Common myeloid progenitor, CD34-positive (primary cell): ENCODE data around the gene RNF168.

Source experiments
- CTCF ChIA-PET: fragments of 350-600 bp; sonication (Branson Sonifier 250); formaldehyde crosslinking; loops from one replicate; lab custom pipeline; 2021; ENCODE audit warnings: antibody characterized with exemption; lab: Charles Lee
- POLR2A ChIA-PET: fragments of 350-600 bp; sonication (Branson Sonifier 250); formaldehyde crosslinking; loops from one replicate; lab custom pipeline; 2021; ENCODE audit warnings: antibody characterized with exemption; lab: Charles Lee
- DNase-seq, 3 donors: peaks; one replicate each; pipeline versions ENCODE4 v3.0.0 to v3.0.0-alpha.2; 2013
- H3K27ac ChIP-seq, 2 experiments: 1 replicate in 1 of 2; 2 replicates in 1 of 2; pipeline ENCODE4 v1.7.0; 2013; ENCODE audit warnings: inconsistent platforms in 2 of 2, low read length in 2 of 2, mild to moderate bottlenecking in 2 of 2, low read depth in 1 of 2, moderate library complexity in 1 of 2; ENCODE audit not compliant: severe bottlenecking in 2 of 2, insufficient read depth in 1 of 2, poor library complexity in 1 of 2
- H3K27me3 ChIP-seq, 5 experiments: replicated peaks in 2 of 5; 1 replicate in 3 of 5; 2 replicates in 2 of 5; pipeline versions ENCODE4 v1.6.1 to v1.7.0; 2013; ENCODE audit warnings: low read length in 4 of 5, mild to moderate bottlenecking in 2 of 5, moderate library complexity in 2 of 5, inconsistent platforms in 1 of 5; ENCODE audit not compliant: insufficient read depth in 5 of 5, control insufficient read depth in 4 of 5
- H3K36me3 ChIP-seq, 4 experiments: 1 replicate in 2 of 4; 2 replicates in 2 of 4; pipeline versions ENCODE4 v1.6.1 to v1.7.0; 2013; ENCODE audit warnings: low read length in 3 of 4, control low read depth in 1 of 4, mild to moderate bottlenecking in 1 of 4; ENCODE audit not compliant: control insufficient read depth in 4 of 4, insufficient read depth in 4 of 4
- H3K4me1 ChIP-seq, 4 experiments: 1 replicate in 3 of 4; 2 replicates in 1 of 4; pipeline versions ENCODE4 v1.6.1 to v1.7.1; 2013; ENCODE audit warnings: low read length in 3 of 4, mild to moderate bottlenecking in 3 of 4, control low read depth in 1 of 4, inconsistent platforms in 1 of 4, moderate library complexity in 1 of 4; ENCODE audit not compliant: control insufficient read depth in 4 of 4, insufficient read depth in 4 of 4; ENCODE audit errors: control extremely low read depth in 1 of 4
- H3K4me3 ChIP-seq, 7 experiments: 1 replicate in 4 of 7; 2 replicates in 3 of 7; pipeline versions ENCODE4 v1.5.1 to v1.7.0; 2013; ENCODE audit warnings: mild to moderate bottlenecking in 7 of 7, low read length in 6 of 7, moderate library complexity in 6 of 7, inconsistent platforms in 2 of 7, low read depth in 2 of 7, control low read depth in 1 of 7; ENCODE audit not compliant: insufficient read depth in 4 of 7, control insufficient read depth in 1 of 7; ENCODE audit errors: extremely low read depth in 1 of 7
- H3K9me3 ChIP-seq, 5 experiments: 1 replicate in 4 of 5; 2 replicates in 1 of 5; pipeline versions ENCODE4 v1.6.1 to v1.7.1; 2013; ENCODE audit warnings: low read length in 4 of 5, mild to moderate bottlenecking in 2 of 5, inconsistent platforms in 1 of 5, low read depth in 1 of 5, moderate library complexity in 1 of 5; ENCODE audit not compliant: control insufficient read depth in 4 of 5, insufficient read depth in 2 of 5; ENCODE audit errors: control extremely low read depth in 1 of 5
- WGBS: methylation state at CpG from one replicate; pipeline ENCODE4 v1.1.5; 2013; ENCODE audit not compliant: insufficient coverage; 5-methylcytosine and 5-hydroxymethylcytosine counted together

RNF168 gene

GRCh38 chr3:196499061-196499460, 4.5 kb downstream of the RNF168 start:
- ChIA-PET CTCF (interaction anchor here (0.6 to 3.3 kb wide), 2 partner anchors 12 to 28 kb away, joined by 4 to 10 read pairs; no protein-coding TSS in a partner anchor), POLR2A (no interaction called here)
- 96% methylated on average over 4 of the region's 5 CpGs for WGBS
- DNase-seq, result no peak
- peaks cover 4 to 24% (median 16%) of the 10 kb centered on the region in 4 experiments for H3K4me1 ChIP-seq
- H3K4me3 ChIP-seq, result no peak overlapping the region
- H3K9me3 ChIP-seq, result no peaks in the 10 kb centered on the region
- no peaks in the 10 kb centered on the region for H3K27me3 ChIP-seq
- H3K27ac ChIP-seq, result peak overlapping the region in 1 of 2 experiments; percentile 49
- peaks cover 0 to 33% (median 15%) of the 10 kb centered on the region in 4 experiments for H3K36me3 ChIP-seq

DNA sequence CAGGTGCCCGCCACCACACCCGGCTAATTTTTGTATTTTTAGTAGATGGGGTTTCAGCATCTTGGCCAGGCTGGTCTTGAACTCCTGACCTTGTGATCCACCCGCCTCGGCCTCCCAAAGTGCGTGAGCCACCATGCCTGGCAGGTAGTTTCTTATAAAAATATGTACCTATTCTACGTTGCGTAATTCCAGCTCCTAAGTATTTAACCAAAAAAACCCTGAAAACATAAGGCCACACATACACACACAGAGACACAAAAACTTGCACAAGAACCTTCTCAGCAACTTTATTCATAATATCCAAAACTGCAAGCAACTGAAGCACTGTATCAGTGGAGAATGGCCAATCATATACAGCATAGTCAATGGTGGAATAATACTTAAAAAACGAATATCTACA, 5.3 kb downstream of the RNF168 start:
- 100% methylated on average over 2 of the region's 8 CpGs for WGBS
- Histone ChIP-seq H3K9me3 (no peaks in the 10 kb centered on the region), H3K36me3 (peaks cover 0 to 33% (median 15%) of the 10 kb centered on the region in 4 experiments), H3K27me3 (no peaks in the 10 kb centered on the region), H3K4me1 (peaks cover 4 to 23% (median 15%) of the 10 kb centered on the region in 4 experiments), H3K4me3 (no peak overlapping the region), H3K27ac (no peak overlapping the region)
- DNase-seq, result no peak
- ChIA-PET POLR2A (interaction anchor here (0.6 kb wide), 1 partner anchor 9 kb away, joined by 3 read pairs; no protein-coding TSS in a partner anchor), CTCF (interaction anchor here (3.3 kb wide), 1 partner anchor 11 kb away, joined by 10 read pairs; no protein-coding TSS in a partner anchor)

GRCh38 chr3:196496183-196496582, 7.4 kb downstream of the RNF168 start:
- no peak overlapping the region for H3K4me3 ChIP-seq
- H3K27ac ChIP-seq, result no peak overlapping the region
- ChIA-PET CTCF (no interaction called here), POLR2A (no interaction called here)
- peaks cover 4 to 14% (median 10%) of the 10 kb centered on the region in 4 experiments for H3K4me1 ChIP-seq
- peaks cover 0 to 37% (median 18%) of the 10 kb centered on the region in 4 experiments for H3K36me3 ChIP-seq
- DNase-seq, result no peak
- WGBS, result 92% methylated on average over 4 of the region's 4 CpGs
- H3K9me3 ChIP-seq, result no peaks in the 10 kb centered on the region
- H3K27me3 ChIP-seq, result no peaks in the 10 kb centered on the region

GRCh38 chr3:196493292-196493691, 10.3 kb downstream of the RNF168 start:
- H3K4me3 ChIP-seq, result no peak overlapping the region
- WGBS, result 100% methylated on average over 7 of the region's 7 CpGs
- H3K27me3 ChIP-seq, result no peaks in the 10 kb centered on the region
- H3K27ac ChIP-seq, result no peak overlapping the region
- no peak for DNase-seq
- ChIA-PET CTCF (interaction anchor here (1.4 kb wide), 1 partner anchor 10 kb away, joined by 3 read pairs; no protein-coding TSS in a partner anchor), POLR2A (no interaction called here)
- no peaks in the 10 kb centered on the region for H3K9me3 ChIP-seq
- peaks cover 0 to 25% (median 13%) of the 10 kb centered on the region in 4 experiments for H3K36me3 ChIP-seq
- H3K4me1 ChIP-seq, result no peaks in the 10 kb centered on the region

DNA sequence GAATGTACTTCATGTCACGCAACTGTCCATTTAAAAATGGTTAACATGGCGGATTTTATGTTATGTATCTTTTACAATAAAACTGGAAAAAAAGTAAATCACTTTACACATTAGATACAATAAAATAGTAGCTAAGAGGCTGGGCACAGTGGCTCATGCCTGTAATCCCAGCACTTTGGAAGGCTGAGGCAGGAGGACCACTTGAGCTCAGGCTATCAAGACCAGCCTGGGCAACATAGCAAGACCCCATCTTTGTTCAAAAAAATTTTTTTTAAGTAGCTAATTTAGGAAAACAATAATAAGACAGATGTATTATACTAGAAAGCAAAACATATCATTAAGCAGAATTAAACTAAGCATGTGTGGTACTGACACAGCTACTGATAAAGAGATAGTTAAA, 11.5 kb downstream of the RNF168 start:
- ChIA-PET POLR2A (no interaction called here), CTCF (interaction anchor here (0.8 to 7.5 kb wide), 3 partner anchors 9 to 192 kb away, joined by 3 to 49 read pairs (median 3); no protein-coding TSS in a partner anchor)
- no peaks in the 10 kb centered on the region for H3K4me1 ChIP-seq
- no peaks in the 10 kb centered on the region for H3K9me3 ChIP-seq
- H3K27ac ChIP-seq, result no peak overlapping the region
- no peaks in the 10 kb centered on the region for H3K27me3 ChIP-seq
- peaks cover 2 to 31% (median 16%) of the 10 kb centered on the region in 4 experiments for H3K36me3 ChIP-seq
- WGBS, result no CpG with 5 or more reads among the region's 2 CpGs
- no peak for DNase-seq
- no peak overlapping the region for H3K4me3 ChIP-seq

DNA sequence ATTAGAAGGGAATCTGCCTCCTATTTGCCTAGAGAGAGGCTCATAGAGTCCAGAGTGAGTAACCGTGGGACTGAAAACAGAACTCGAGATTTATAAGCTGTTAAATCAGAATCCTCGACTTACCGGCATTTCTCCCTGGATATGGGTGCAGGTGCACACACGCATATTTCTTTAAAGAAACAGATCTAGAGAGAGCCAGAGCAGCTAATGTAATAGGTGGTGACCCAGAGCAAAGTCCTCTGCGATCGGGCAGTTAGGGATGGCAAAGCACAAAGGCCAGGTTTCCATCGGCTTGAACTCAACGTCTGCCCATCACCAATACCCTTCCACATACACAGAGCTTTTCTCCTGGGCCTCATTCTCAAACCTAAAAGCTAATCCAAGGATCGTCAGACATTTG, 13.8 kb downstream of the RNF168 start:
- 94% methylated on average over 7 of the region's 10 CpGs for WGBS
- DNase-seq, result no peak
- POLR2A ChIA-PET, result interaction anchor here (0.6 to 0.7 kb wide), 2 partner anchors 8 to 12 kb away, joined by 3 read pairs; no protein-coding TSS in a partner anchor

DNA sequence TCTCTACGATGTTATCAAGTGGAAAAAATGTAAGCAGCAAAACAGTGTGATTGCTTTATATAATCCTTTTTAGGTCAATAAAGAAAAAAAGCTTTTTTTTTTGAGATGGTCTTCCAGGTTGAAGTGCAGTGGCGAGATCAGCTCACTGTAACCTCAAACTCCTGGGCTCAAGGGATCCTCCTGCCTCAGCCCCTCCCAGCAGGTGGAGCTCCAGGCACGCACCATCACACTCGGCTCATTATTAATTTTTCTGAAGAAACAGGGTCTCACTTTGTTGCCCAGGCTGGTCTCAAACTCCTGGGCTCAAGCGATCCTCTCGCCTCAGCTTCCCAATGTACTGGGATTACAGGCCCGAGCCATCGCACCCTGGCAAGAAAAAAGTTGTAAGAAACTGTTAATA, 17.3 kb downstream of the RNF168 start:
- H3K4me3 ChIP-seq, result no peak overlapping the region
- H3K9me3 ChIP-seq, result no peaks in the 10 kb centered on the region
- peak; percentile 45 to 68 (median 68) for DNase-seq
- H3K36me3 ChIP-seq, result peaks cover 13 to 60% (median 39%) of the 10 kb centered on the region in 4 experiments
- H3K27ac ChIP-seq, result no peak overlapping the region
- POLR2A ChIA-PET, result interaction anchor here (0.6 to 1.2 kb wide), 3 partner anchors 16 to 239 kb away, joined by 3 to 5 read pairs (median 4); no protein-coding TSS in a partner anchor
- no peaks in the 10 kb centered on the region for H3K27me3 ChIP-seq
- CTCF ChIA-PET, result interaction anchor here (0.7 to 7.5 kb wide), 18 partner anchors 8 to 257 kb away, joined by 3 to 49 read pairs (median 4); partner anchors contain the start of genes FBXO45 and WDR53
- H3K4me1 ChIP-seq, result no peaks in the 10 kb centered on the region
- WGBS, result 88% methylated on average over 6 of the region's 8 CpGs

More for the DNA sequence above, 13.8 kb downstream of the RNF168 start:
- CTCF ChIA-PET, result interaction anchor here (1.1 to 7.5 kb wide), 3 partner anchors 18 to 39 kb away, joined by 3 to 49 read pairs (median 3); no protein-coding TSS in a partner anchor
- H3K36me3 ChIP-seq, result peaks cover 8 to 38% (median 23%) of the 10 kb centered on the region in 4 experiments
- peak overlapping the region in 1 of 2 experiments; percentile 12 for H3K27ac ChIP-seq
- H3K4me3 ChIP-seq, result no peak overlapping the region
- no peaks in the 10 kb centered on the region for H3K27me3 ChIP-seq
- no peaks in the 10 kb centered on the region for H3K4me1 ChIP-seq
- no peaks in the 10 kb centered on the region for H3K9me3 ChIP-seq
